Thoracic aorta (tissue), 2 donors: ENCODE measurements around the gene DHRSX. TPM values are rescaled to one million over a fixed set of nuclear protein-coding genes. Genes with fewer than 3 reads are reported as not detected.
"Not testable (repeated sequence)": the region's sequence is repeated elsewhere in the genome, so short reads cannot be mapped to it uniquely, and the experiment has no call there.

ENCODE experiments used
- ATAC-seq: fragments of 150-250 bp; one replicate; pipeline ENCODE4 v1.8.0; 2017; ENCODE audit warnings: low read depth; ENCODE audit not compliant: insufficient number of reproducible peaks, low FRiP score
- DNase-seq: peaks from one replicate; pipeline ENCODE4 v3.0.0-alpha.2; 2020; ENCODE audit warnings: low spot score
- H3K27ac ChIP-seq, 2 donors: fragments of 200-600 bp; sonication (generic); 1 replicate in 1 of 2; 2 replicates in 1 of 2; pipeline ENCODE4 v1.5.1; 2016; ENCODE audit warnings: mild to moderate bottlenecking in 2 of 2, moderate library complexity in 2 of 2
- H3K27me3 ChIP-seq: fragments of 200-600 bp; sonication (generic); replicated peaks from 2 replicates; pipeline ENCODE4 v1.6.0; 2016; ENCODE audit warnings: mild to moderate bottlenecking; ENCODE audit not compliant: insufficient read depth
- H3K36me3 ChIP-seq: fragments of 200-600 bp; sonication (generic); one replicate; pipeline ENCODE4 v1.5.1; 2016
- H3K4me1 ChIP-seq, 2 donors: fragments of 200-600 bp; sonication (generic); 1 replicate in 1 of 2; 2 replicates in 1 of 2; pipeline versions ENCODE4 v1.5.1 to v1.6.0; 2016; ENCODE audit warnings: low read depth in 2 of 2, mild to moderate bottlenecking in 1 of 2; ENCODE audit not compliant: control insufficient read depth in 1 of 2
- H3K4me3 ChIP-seq: fragments of 200-600 bp; sonication (generic); 2 replicates; pipeline ENCODE4 v1.5.1; 2016; ENCODE audit warnings: mild to moderate bottlenecking
- H3K9me3 ChIP-seq: fragments of 200-600 bp; sonication (generic); 2 replicates; pipeline ENCODE4 v1.5.1; 2016
- total RNA-seq, 2 donors: library from RNA; depleted of rRNA; stranded (reverse); fragments of >200 nt; gene quantifications; one replicate each; pipeline versions ENCODE4 v1.1.0 to v1.2.3, GENCODE V29; 2016
- TF ChIP-seq, protein P1 (sequence below): fragments of 200-600 bp; sonication (generic); IDR thresholded peaks from one replicate; pipeline ENCODE4 v1.5.1; 2019; ENCODE audit warnings: antibody characterized with exemption

Gene DHRSX
- total RNA-seq, 2 donors from 2014 or later, result 14.9 to 16.8 TPM

- TF ChIP-seq, protein P1, sequence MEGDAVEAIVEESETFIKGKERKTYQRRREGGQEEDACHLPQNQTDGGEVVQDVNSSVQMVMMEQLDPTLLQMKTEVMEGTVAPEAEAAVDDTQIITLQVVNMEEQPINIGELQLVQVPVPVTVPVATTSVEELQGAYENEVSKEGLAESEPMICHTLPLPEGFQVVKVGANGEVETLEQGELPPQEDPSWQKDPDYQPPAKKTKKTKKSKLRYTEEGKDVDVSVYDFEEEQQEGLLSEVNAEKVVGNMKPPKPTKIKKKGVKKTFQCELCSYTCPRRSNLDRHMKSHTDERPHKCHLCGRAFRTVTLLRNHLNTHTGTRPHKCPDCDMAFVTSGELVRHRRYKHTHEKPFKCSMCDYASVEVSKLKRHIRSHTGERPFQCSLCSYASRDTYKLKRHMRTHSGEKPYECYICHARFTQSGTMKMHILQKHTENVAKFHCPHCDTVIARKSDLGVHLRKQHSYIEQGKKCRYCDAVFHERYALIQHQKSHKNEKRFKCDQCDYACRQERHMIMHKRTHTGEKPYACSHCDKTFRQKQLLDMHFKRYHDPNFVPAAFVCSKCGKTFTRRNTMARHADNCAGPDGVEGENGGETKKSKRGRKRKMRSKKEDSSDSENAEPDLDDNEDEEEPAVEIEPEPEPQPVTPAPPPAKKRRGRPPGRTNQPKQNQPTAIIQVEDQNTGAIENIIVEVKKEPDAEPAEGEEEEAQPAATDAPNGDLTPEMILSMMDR, result no peak
- DNase-seq, result no peak
- Histone ChIP-seq H3K27me3 (no peaks in the 10 kb centered on the region), H3K9me3 (no peaks in the 10 kb centered on the region), H3K4me1 (peaks cover 10 to 21% of the 10 kb centered on the region in 2 donors), H3K36me3 (no peaks in the 10 kb centered on the region), H3K4me3 (no peak overlapping the region), H3K27ac (no peak overlapping the region)
- ATAC-seq, result no peak
Measured at GRCh38 chrX:2458309-2458708, 42.5 kb downstream of the DHRSX start.

GRCh38 chrX:2457289-2458133, 43.3 kb downstream of the DHRSX start:
- H3K36me3 ChIP-seq, result peaks cover 4% of the 10 kb centered on the region
- TF ChIP-seq, protein P1, result no peak
- peaks cover 8 to 16% of the 10 kb centered on the region in 2 donors for H3K4me1 ChIP-seq
- no peak overlapping the region for H3K4me3 ChIP-seq
- no peak for DNase-seq
- ATAC-seq, result no peak
- H3K27me3 ChIP-seq, result no peaks in the 10 kb centered on the region
- no peak overlapping the region for H3K27ac ChIP-seq
- no peaks in the 10 kb centered on the region for H3K9me3 ChIP-seq

DNA sequence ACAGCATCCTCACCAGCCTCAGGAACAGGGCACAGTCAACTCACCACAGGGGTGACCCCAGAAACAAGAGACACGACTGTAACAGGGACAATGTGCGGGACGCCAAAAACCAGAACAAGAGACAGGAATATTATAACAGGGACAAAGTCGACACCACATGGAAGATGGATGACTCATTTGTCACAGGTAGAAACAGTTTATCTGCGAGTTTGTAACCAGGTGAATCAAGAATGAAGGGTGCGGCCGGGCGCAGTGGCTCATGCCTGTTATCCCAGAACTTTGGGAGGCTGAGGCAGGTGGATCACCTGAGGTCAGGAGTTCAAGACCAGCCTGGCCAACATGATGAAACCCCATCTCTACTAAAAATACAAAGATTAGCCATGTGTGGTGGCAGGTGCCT, 44.7 kb downstream of the DHRSX start:
- H3K27me3 ChIP-seq, ATAC-seq, H3K27ac ChIP-seq, H3K9me3 ChIP-seq, H3K36me3 ChIP-seq, DNase-seq, H3K4me3 ChIP-seq, H3K4me1 ChIP-seq: not testable (repeated sequence)

- H3K4me3 ChIP-seq, H3K4me1 ChIP-seq, H3K27ac ChIP-seq, H3K27me3 ChIP-seq, ATAC-seq, H3K36me3 ChIP-seq, H3K9me3 ChIP-seq, DNase-seq: not testable (repeated sequence)
Measured at GRCh38 chrX:2454620-2455019, 46.2 kb downstream of the DHRSX start.

GRCh38 chrX:2452799-2453198, 48.0 kb downstream of the DHRSX start:
- TF ChIP-seq, protein P1, result no peak
- DNase-seq, result no peak
- peaks cover 4% of the 10 kb centered on the region for H3K36me3 ChIP-seq
- H3K4me3 ChIP-seq, result no peak overlapping the region
- H3K9me3 ChIP-seq, result no peaks in the 10 kb centered on the region
- H3K4me1 ChIP-seq, result no peaks in the 10 kb centered on the region
- H3K27ac ChIP-seq, result no peak overlapping the region
- ATAC-seq, result no peak
- H3K27me3 ChIP-seq, result no peaks in the 10 kb centered on the region

- DNase-seq (no peak), ATAC-seq (no peak)
- Histone ChIP-seq H3K36me3 (peaks cover 6% of the 10 kb centered on the region), H3K9me3 (no peaks in the 10 kb centered on the region), H3K4me1 (no peaks in the 10 kb centered on the region), H3K4me3 (no peak overlapping the region), H3K27me3 (no peaks in the 10 kb centered on the region), H3K27ac (no peak overlapping the region)
- TF ChIP-seq, protein P1, result no peak
Measured at GRCh38 chrX:2452317-2452784, 48.4 kb downstream of the DHRSX start.
